SW 1271 (cell line): ENCODE data around the gene FAM186B.

Source experiments
- DNase-seq, 2 experiments: peaks; one replicate each; lab custom pipeline; 2025; lab: John Stamatoyannopoulos, UW

FAM186B gene

GRCh38 chr12:49537752-49538509, 67.5 kb downstream of the FAM186B start:
- DNase-seq = no peak
